Epithelial cell of esophagus (primary cell): ENCODE results near the gene SBSN.
A peak's percentile ranks its signal among the peaks of the same experiment; 100 is the strongest.

ENCODE experiments used
- DNase-seq: peaks from one replicate; pipeline ENCODE4 v3.0.0; 2010; ENCODE audit warnings: low read depth
- H3K4me3 ChIP-seq: 2 replicates; pipeline ENCODE4 v1.5.1; 2011; ENCODE audit warnings: mild to moderate bottlenecking, low read length, control low read depth
- TF ChIP-seq, protein P1 (sequence below): IDR thresholded peaks from 2 replicates; pipeline ENCODE4 v1.5.1; 2011; ENCODE audit warnings: low read depth, mild to moderate bottlenecking, low read length, control low read depth, inconsistent platforms; ENCODE audit not compliant: insufficient read depth; ENCODE audit errors: missing control alignments

Gene SBSN

GRCh38 chr19:35540356-35540927, 12.3 kb upstream of the SBSN start:
- TF ChIP-seq, protein P1, sequence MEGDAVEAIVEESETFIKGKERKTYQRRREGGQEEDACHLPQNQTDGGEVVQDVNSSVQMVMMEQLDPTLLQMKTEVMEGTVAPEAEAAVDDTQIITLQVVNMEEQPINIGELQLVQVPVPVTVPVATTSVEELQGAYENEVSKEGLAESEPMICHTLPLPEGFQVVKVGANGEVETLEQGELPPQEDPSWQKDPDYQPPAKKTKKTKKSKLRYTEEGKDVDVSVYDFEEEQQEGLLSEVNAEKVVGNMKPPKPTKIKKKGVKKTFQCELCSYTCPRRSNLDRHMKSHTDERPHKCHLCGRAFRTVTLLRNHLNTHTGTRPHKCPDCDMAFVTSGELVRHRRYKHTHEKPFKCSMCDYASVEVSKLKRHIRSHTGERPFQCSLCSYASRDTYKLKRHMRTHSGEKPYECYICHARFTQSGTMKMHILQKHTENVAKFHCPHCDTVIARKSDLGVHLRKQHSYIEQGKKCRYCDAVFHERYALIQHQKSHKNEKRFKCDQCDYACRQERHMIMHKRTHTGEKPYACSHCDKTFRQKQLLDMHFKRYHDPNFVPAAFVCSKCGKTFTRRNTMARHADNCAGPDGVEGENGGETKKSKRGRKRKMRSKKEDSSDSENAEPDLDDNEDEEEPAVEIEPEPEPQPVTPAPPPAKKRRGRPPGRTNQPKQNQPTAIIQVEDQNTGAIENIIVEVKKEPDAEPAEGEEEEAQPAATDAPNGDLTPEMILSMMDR, result no peak
- H3K4me3 ChIP-seq, result no peak overlapping the region
- DNase-seq, result no peak

DNA sequence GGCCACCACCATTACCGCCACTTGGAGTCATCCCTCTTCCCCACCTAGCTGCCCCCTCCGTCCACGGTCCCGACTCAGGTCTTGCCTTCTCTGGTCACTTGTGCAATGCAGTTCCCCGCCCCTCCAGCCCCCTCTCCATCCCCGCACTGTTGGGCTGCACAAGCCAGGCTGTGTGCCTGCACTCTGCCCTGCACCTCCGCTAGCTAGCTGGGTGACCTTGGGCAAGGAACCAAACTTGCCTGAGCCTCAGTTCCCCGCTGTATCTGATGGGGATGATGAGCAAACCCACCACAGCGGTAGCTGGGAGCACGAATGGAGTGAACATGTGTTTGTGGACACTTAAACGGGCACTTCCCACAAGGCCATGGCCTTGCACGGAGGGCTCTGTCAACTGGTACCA, 11.7 kb upstream of the SBSN start:
- TF ChIP-seq, protein P1, result no peak

DNA sequence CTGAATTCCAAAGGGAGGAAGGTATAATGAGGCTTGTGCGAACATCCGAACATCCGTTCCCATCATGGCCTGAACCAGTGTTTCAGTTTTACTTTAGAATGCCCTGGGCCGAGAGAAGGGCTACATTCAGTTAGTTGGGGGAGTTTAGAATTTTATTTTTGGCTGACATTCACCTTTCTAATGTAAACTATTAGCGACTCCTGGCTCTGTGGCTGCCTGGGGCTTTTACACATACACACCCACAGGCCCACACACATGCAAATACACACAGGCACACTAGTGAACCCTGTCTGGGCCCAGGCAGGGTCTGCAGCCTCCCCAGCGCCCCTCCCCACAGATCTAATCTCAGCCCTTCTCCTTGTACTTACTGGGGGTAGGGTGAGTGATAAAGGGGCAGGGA, 11.2 kb upstream of the SBSN start:
- no peak for DNase-seq
- TF ChIP-seq, protein P1, result no peak

More for the DNA sequence above, 11.7 kb upstream of the SBSN start:
- DNase-seq, result no peak
- H3K4me3 ChIP-seq, result no peak overlapping the region

DNA sequence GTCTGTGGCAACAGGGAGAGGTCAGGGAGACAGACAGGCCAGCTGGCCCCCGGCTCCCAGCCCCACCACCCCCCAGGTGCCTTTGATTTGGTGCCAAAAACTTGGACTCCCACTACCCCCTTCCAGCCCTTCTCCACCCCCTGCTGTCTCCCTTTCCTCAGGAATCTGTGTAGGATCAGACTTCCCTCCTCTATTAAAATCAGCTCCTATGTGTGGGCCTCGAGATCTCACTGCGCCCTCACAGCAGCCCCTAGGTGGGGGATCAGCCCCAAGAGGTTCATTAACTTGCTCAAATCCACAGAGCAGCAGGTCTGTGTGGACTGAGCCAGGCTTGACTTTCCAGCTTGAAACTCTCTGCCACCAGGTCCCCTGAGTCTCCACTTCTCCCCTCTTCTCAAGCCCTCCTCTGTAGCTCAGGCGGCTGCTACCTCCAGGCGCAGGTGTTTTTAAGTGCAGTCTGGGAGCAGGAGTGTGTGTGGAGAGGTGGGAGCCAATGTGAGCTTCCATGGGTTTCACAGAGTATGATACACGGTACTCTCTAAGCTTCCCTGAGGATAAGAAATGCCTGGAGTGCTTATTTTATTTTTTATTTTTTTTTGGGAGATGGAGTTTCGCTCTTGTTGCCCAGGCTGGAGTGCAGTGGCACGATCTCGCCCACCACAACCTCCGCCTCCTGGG, 6.8 kb upstream of the SBSN start:
- TF ChIP-seq, protein P1, result no peak
- no peak for DNase-seq

More for the DNA sequence above, 11.2 kb upstream of the SBSN start:
- H3K4me3 ChIP-seq, result no peak overlapping the region

DNA sequence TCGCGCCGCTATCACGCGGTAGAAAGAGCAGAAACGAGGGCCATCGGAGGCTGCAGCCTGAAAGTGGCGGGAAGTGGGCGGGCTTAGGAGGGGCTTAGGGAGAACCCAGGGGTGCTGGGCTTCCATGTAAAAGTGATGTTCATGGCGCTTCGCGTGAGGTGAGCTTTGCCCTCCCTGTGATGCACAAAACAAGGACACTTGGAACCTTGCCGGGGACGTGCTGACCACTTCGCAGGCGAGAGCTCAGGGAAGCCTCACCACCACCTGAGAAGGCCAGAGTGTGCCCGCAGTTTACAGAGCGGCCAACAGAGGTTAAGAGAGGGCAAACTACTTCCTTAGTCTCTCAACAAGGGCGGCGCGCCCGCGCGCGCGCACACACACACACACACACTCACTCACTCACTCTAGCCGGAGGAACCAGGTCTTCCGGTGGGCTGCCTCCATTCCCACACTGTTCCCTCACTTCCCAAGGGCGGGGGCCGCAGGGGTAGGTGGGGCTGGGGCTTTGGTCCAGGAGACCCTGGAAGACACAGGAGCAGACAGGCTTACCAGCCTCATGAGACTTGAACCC, 5.8 kb upstream of the SBSN start:
- TF ChIP-seq, protein P1, result no peak
- no peak overlapping the region for H3K4me3 ChIP-seq
- peak; percentile 24 for DNase-seq

More for the DNA sequence above, 6.8 kb upstream of the SBSN start:
- no peak overlapping the region for H3K4me3 ChIP-seq

GRCh38 chr19:35533201-35533821, 5.2 kb upstream of the SBSN start, which contains the start of gene GAPDHS:
GAPDHS (plus strand) TSS chr19:35533456; CDS start chr19:35533528, 72 bp downstream.
- no peak for DNase-seq
- no peak within 1 kb of the TSS for H3K4me3 ChIP-seq
- TF ChIP-seq, protein P1, result no peak
